GM13976 (cell line): Measurements from ENCODE around the gene LRMDA.

Experiments used
- DNase-seq: peaks from one replicate; pipeline ENCODE4 v3.0.0; 2012; ENCODE audit warnings: low spot score
- in situ Hi-C: fragments of 300-500 bp; cut with MboI; formaldehyde crosslinking; loops from one replicate; pipeline ENCODE4 v1.12.0; 2022; ENCODE audit warnings: low sequenced_read_pairs, mixed read lengths, inconsistent platforms; ENCODE audit not compliant: unreplicated experiment
- TF ChIP-seq, protein P1 (sequence below): IDR thresholded peaks from 2 replicates; pipeline ENCODE4 v1.5.1; 2012; ENCODE audit warnings: borderline replicate concordance, mild to moderate bottlenecking; ENCODE audit not compliant: insufficient read depth; ENCODE audit errors: extremely low read depth, missing control alignments, control extremely low read depth

LRMDA gene

GRCh38 chr10:75582102-75582501 lies 150.7 kb downstream of the LRMDA start:
- in situ Hi-C loops, result no loop called here
- TF ChIP-seq, protein P1, sequence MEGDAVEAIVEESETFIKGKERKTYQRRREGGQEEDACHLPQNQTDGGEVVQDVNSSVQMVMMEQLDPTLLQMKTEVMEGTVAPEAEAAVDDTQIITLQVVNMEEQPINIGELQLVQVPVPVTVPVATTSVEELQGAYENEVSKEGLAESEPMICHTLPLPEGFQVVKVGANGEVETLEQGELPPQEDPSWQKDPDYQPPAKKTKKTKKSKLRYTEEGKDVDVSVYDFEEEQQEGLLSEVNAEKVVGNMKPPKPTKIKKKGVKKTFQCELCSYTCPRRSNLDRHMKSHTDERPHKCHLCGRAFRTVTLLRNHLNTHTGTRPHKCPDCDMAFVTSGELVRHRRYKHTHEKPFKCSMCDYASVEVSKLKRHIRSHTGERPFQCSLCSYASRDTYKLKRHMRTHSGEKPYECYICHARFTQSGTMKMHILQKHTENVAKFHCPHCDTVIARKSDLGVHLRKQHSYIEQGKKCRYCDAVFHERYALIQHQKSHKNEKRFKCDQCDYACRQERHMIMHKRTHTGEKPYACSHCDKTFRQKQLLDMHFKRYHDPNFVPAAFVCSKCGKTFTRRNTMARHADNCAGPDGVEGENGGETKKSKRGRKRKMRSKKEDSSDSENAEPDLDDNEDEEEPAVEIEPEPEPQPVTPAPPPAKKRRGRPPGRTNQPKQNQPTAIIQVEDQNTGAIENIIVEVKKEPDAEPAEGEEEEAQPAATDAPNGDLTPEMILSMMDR, result no peak
- DNase-seq, result no peak

DNA sequence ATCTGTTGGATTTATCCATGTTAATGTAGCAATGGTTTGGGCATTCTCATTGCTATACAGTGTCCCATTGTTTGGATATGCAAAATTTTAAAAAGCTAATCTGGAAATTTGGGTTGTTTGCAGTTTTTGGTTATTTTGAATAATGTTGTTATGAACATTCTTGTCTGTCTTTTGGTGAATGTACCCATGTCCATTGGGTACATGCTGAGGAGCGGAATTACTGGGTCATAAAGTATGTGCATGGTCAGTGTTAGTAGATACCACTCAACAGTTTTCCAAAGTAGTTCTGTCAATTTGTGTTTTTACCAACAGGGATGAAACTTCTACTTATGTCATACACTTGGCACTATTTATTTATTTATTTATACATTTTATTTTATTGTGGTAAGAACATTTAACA lies 153.9 kb downstream of the LRMDA start:
- no peak for DNase-seq
- TF ChIP-seq, protein P1, result no peak
- in situ Hi-C loops, result no loop called here

GRCh38 chr10:75586814-75587213 lies 155.4 kb downstream of the LRMDA start:
- in situ Hi-C loops, result no loop called here
- TF ChIP-seq, protein P1, result no peak
- DNase-seq, result no peak

GRCh38 chr10:75588031-75588430 lies 156.6 kb downstream of the LRMDA start:
- in situ Hi-C loops, result no loop called here
- TF ChIP-seq, protein P1, result no peak
- no peak for DNase-seq

DNA sequence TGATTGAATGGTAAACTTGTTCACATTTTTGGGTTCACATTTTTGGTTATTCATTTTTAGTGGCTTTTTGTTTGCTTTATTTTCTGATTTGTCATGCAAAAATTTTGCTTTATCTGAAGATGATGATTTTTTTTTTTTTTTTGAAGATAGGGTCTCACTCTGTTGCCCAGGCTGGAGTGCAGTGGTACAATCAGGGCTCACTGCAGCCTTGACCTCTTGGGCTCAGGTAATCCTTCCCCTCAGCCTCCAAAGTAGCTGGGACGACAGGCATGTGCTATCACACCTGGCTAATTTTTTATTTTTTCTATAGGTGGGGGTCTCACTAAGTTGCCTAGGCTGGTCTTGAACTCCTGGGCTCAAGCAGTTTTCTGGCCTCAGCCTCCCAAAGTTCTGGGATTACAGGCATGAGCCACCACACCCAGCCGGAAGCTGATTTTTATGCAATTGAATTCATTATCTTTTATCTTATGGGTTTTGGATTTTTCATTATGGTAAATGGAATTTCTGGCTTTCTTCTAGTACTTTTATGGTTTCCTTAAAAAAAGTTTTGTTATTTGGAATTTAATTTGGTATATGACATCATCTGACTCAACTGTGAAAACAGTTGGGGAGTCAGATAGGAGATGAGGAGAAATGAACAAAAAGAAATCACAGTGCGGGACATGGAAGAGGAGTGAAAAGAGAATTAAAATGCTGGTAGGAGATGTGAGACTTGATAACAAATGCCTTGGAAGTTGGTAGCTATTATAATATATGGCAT lies 158.7 kb downstream of the LRMDA start:
- TF ChIP-seq, protein P1, result no peak
- no peak for DNase-seq
- in situ Hi-C loops, result no loop called here

- TF ChIP-seq, protein P1, result no peak
- no peak for DNase-seq
- in situ Hi-C loops, result no loop called here
Observed at GRCh38 chr10:75592151-75592787, 160.8 kb downstream of the LRMDA start.
